ENCODE data around the gene AUH.

Gene AUH

GRCh38 chr9:91195372-91196012 is 166.2 kb downstream of the AUH start:
- no peak overlapping the region for H3K4me3 ChIP-seq (ENCODE audit: low read depth, low read length)
- ChIA-PET POLR2A (no interaction called here), CTCF (interaction anchor here (1.4 kb wide), 2 partner anchors 15 to 106 kb away, joined by 3 read pairs; no protein-coding TSS in a partner anchor)
- no peak for TF ChIP-seq CTCF (IDR thresholded peaks at IDR 0.05; ENCODE audit: insufficient read depth, low read length, missing control alignments)
- DNase-seq (ENCODE audit: low read depth, low spot score), result no peak

- peak; percentile 69 for DNase-seq (ENCODE audit: low read depth, low spot score)
Observed at GRCh38 chr9:91193658-91194391, 167.9 kb downstream of the AUH start.

GRCh38 chr9:91193087-91193657 is 168.5 kb downstream of the AUH start:
- DNase-seq (ENCODE audit: low read depth, low spot score), result peak; percentile 99
- CTCF ChIA-PET, result interaction anchor here (0.8 to 1.5 kb wide), 3 partner anchors 8 to 278 kb away, joined by 3 to 6 read pairs (median 3); no protein-coding TSS in a partner anchor
- peak; percentile 7 for TF ChIP-seq CTCF (IDR thresholded peaks at IDR 0.05; ENCODE audit: insufficient read depth, low read length, missing control alignments)
- POLR2A ChIA-PET, result interaction anchor here (0.7 kb wide), 1 partner anchor 29 kb away, joined by 3 read pairs; no protein-coding TSS in a partner anchor
- peak overlapping the region; percentile 51 for H3K4me3 ChIP-seq (ENCODE audit: low read depth, low read length)

More at GRCh38 chr9:91193658-91194391, 167.9 kb downstream of the AUH start:
- POLR2A ChIA-PET, result no interaction called here
- peak overlapping the region; percentile 51 for H3K4me3 ChIP-seq (ENCODE audit: low read depth, low read length)
- CTCF ChIA-PET, result interaction anchor here (0.8 kb wide), 1 partner anchor 9 kb away, joined by 3 read pairs; no protein-coding TSS in a partner anchor
- TF ChIP-seq CTCF (IDR thresholded peaks at IDR 0.05; ENCODE audit: insufficient read depth, low read length, missing control alignments), result no peak

- CTCF ChIA-PET, result interaction anchor here (1.1 to 1.5 kb wide), 2 partner anchors 103 to 277 kb away, joined by 3 to 6 read pairs; no protein-coding TSS in a partner anchor
- no peak for DNase-seq (ENCODE audit: low read depth, low spot score)
- POLR2A ChIA-PET, result interaction anchor here (0.7 to 0.9 kb wide), 3 partner anchors 27 to 186 kb away, joined by 3 to 4 read pairs (median 3); no protein-coding TSS in a partner anchor
- no peak for TF ChIP-seq CTCF (IDR thresholded peaks at IDR 0.05; ENCODE audit: insufficient read depth, low read length, missing control alignments)
- no peak overlapping the region for H3K4me3 ChIP-seq (ENCODE audit: low read depth, low read length)
Observed at GRCh38 chr9:91192381-91193086, 169.2 kb downstream of the AUH start.

GRCh38 chr9:91191411-91192380 is 170.0 kb downstream of the AUH start:
- DNase-seq (ENCODE audit: low read depth, low spot score), result no peak
- POLR2A ChIA-PET, result interaction anchor here (0.9 kb wide), 2 partner anchors 27 to 187 kb away, joined by 3 to 4 read pairs; no protein-coding TSS in a partner anchor
- no peak overlapping the region for H3K4me3 ChIP-seq (ENCODE audit: low read depth, low read length)
- CTCF ChIA-PET, result interaction anchor here (0.6 to 1.5 kb wide), 4 partner anchors 103 to 932 kb away, joined by 3 to 6 read pairs (median 3); no protein-coding TSS in a partner anchor
- no peak for TF ChIP-seq CTCF (IDR thresholded peaks at IDR 0.05; ENCODE audit: insufficient read depth, low read length, missing control alignments)

All from AG04449 (cell line).